Brain microvascular endothelial cell (primary cell): ENCODE data around the gene PRMT5.

ENCODE experiments used
- DNase-seq: peaks from one replicate; pipeline ENCODE4 v3.0.0-alpha.2; 2020
- H3K27ac ChIP-seq: fragments of 250-450 bp; sonication (Bioruptor Pico); 2 replicates; pipeline ENCODE4 v1.5.1; 2020; ENCODE audit warnings: mild to moderate bottlenecking, moderate library complexity
- H3K27me3 ChIP-seq: fragments of 250-450 bp; sonication (Bioruptor Pico); replicated peaks from 2 replicates; pipeline ENCODE4 v1.5.1; 2020; ENCODE audit warnings: mild to moderate bottlenecking
- H3K36me3 ChIP-seq: fragments of 250-450 bp; sonication (Bioruptor Pico); replicated peaks from 2 replicates; pipeline ENCODE4 v1.5.1; 2020; ENCODE audit warnings: mild to moderate bottlenecking
- H3K4me3 ChIP-seq: 2 replicates; pipeline ENCODE4 v1.5.1; 2011; ENCODE audit warnings: low read depth, mild to moderate bottlenecking, control low read depth, low read length, moderate library complexity
- CTCF ChIP-seq: IDR thresholded peaks from 2 replicates; pipeline ENCODE4 v1.5.1; 2011; ENCODE audit warnings: low read depth, mild to moderate bottlenecking, moderate library complexity, low read length, control low read depth, inconsistent platforms; ENCODE audit errors: missing control alignments
- in situ Hi-C: cut with HindIII; loops from 2 replicates; pipeline ENCODE4 v1.10.0; 2017; ENCODE audit warnings: low sequenced_read_pairs, low pct_ligation_motif_present

PRMT5 gene

GRCh38 chr14:22935156-22935555 lies 6.0 kb upstream of the PRMT5 start:
- Histone ChIP-seq H3K27me3 (no peaks in the 10 kb centered on the region), H3K4me3 (no peak overlapping the region), H3K27ac (no peak overlapping the region), H3K36me3 (no peaks in the 10 kb centered on the region)
- in situ Hi-C loops = no loop called here
- DNase-seq = no peak
- no peak for TF ChIP-seq CTCF

- DNase-seq = no peak
- in situ Hi-C loops = no loop called here
- Histone ChIP-seq H3K4me3 (no peak overlapping the region), H3K27me3 (no peaks in the 10 kb centered on the region), H3K36me3 (peaks cover 3% of the 10 kb centered on the region), H3K27ac (no peak overlapping the region)
- no peak for TF ChIP-seq CTCF
Measured at GRCh38 chr14:22932146-22932545, 3.0 kb upstream of the PRMT5 start.

GRCh38 chr14:22929961-22930364 lies 787 bp upstream of the PRMT5 start:
- in situ Hi-C loops = no loop called here
- DNase-seq = no peak

GRCh38 chr14:22928237-22929103 lies 706 bp downstream of the PRMT5 start:
- no peak for DNase-seq
- H3K4me3 ChIP-seq = peak overlapping the region; percentile 99
- no peaks in the 10 kb centered on the region for H3K27me3 ChIP-seq
- TF ChIP-seq CTCF = no peak
- in situ Hi-C loops = no loop called here
- peaks cover 26% of the 10 kb centered on the region for H3K36me3 ChIP-seq
- H3K27ac ChIP-seq = peak overlapping the region; percentile 86

More at GRCh38 chr14:22929961-22930364, 787 bp upstream of the PRMT5 start:
- TF ChIP-seq CTCF = no peak
- peak overlapping the region; percentile 54 for H3K27ac ChIP-seq
- peak overlapping the region; percentile 99 for H3K4me3 ChIP-seq
- no peaks in the 10 kb centered on the region for H3K27me3 ChIP-seq
- H3K36me3 ChIP-seq = peaks cover 12% of the 10 kb centered on the region

- Histone ChIP-seq H3K4me3 (no peak overlapping the region), H3K36me3 (peaks cover 41% of the 10 kb centered on the region), H3K27me3 (no peaks in the 10 kb centered on the region), H3K27ac (no peak overlapping the region)
- no peak for TF ChIP-seq CTCF
- in situ Hi-C loops = no loop called here
- DNase-seq = no peak
Measured at GRCh38 chr14:22926316-22926715, 2.9 kb downstream of the PRMT5 start.
